OCI-LY7 (cell line): ENCODE results near the gene BAHCC1. TPM values are rescaled to one million over a fixed set of nuclear protein-coding genes. Genes with fewer than 3 reads are reported as not detected.

Experiments used
- BruUV-seq: library from RNA; stranded (reverse); fragments of 400-500 nt; replicated peaks from 2 replicates; lab custom pipeline; 2021; lab: Mats Ljungman, UMichigan
- CTCF ChIA-PET: fragments of 300-600 bp; sonication (Branson Sonifier 250); formaldehyde crosslinking; loops from one replicate; lab custom pipeline; 2022; ENCODE audit warnings: antibody characterized with exemption; ENCODE audit not compliant: unreplicated experiment; lab: Charles Lee
- POLR2A ChIA-PET: fragments of 300-600 bp; sonication (Branson Sonifier 250); formaldehyde crosslinking; loops from one replicate; lab custom pipeline; 2022; ENCODE audit warnings: antibody characterized with exemption; lab: Charles Lee
- DNase-seq: peaks from one replicate; pipeline ENCODE4 v3.0.0-alpha.2; 2015; ENCODE audit warnings: low spot score
- H2AFZ ChIP-seq: fragments of 200-600 bp; sonication (generic), shearing (Covaris generic); 2 replicates; pipeline ENCODE4 v1.6.1; 2014; ENCODE audit warnings: mild to moderate bottlenecking, antibody characterized with exemption, low read length, moderate library complexity
- H3K27ac ChIP-seq: fragments of 200-600 bp; sonication (generic); 2 replicates; pipeline ENCODE4 v1.5.1; 2014; ENCODE audit warnings: mixed run types, low read depth, mild to moderate bottlenecking, moderate library complexity, low read length, inconsistent platforms; ENCODE audit not compliant: poor library complexity, severe bottlenecking
- H3K36me3 ChIP-seq: fragments of 200-600 bp; sonication (generic); 2 replicates; pipeline ENCODE4 v1.6.1; 2014; ENCODE audit warnings: mild to moderate bottlenecking, antibody characterized with exemption, low read length, moderate library complexity, mixed read lengths; ENCODE audit not compliant: insufficient read depth
- H3K4me1 ChIP-seq: fragments of 200-600 bp; sonication (generic); 2 replicates; pipeline ENCODE4 v1.5.1; 2014; ENCODE audit warnings: mild to moderate bottlenecking, low read length; ENCODE audit not compliant: insufficient read depth, poor library complexity, severe bottlenecking
- H3K4me2 ChIP-seq: fragments of 200-600 bp; sonication (generic); 2 replicates; pipeline ENCODE4 v1.6.1; 2014; ENCODE audit warnings: mild to moderate bottlenecking, low read length
- H3K4me3 ChIP-seq: fragments of 200-600 bp; sonication (generic); 2 replicates; pipeline ENCODE4 v1.5.1; 2014; ENCODE audit warnings: mild to moderate bottlenecking, low read depth, low read length; ENCODE audit not compliant: poor library complexity, severe bottlenecking
- H3K79me2 ChIP-seq: fragments of 200-600 bp; sonication (generic); 2 replicates; pipeline ENCODE4 v1.6.1; 2016; ENCODE audit warnings: low read depth, mild to moderate bottlenecking, low read length, moderate library complexity, mixed read lengths; ENCODE audit not compliant: insufficient read depth
- H3K9me2 ChIP-seq: fragments of 200-600 bp; sonication (generic); 2 replicates; pipeline ENCODE4 v1.6.1; 2016; ENCODE audit warnings: mild to moderate bottlenecking, low read length, mixed read lengths; ENCODE audit not compliant: insufficient read depth
- H3K9me3 ChIP-seq: fragments of 200-600 bp; sonication (generic); 2 replicates; pipeline ENCODE4 v1.6.1; 2014; ENCODE audit warnings: mild to moderate bottlenecking, mixed run types, low read length, mixed read lengths
- H4K20me1 ChIP-seq: fragments of 200-600 bp; sonication (generic); 2 replicates; pipeline ENCODE4 v1.6.1; 2014; ENCODE audit warnings: mild to moderate bottlenecking, antibody characterized with exemption, low read length, moderate library complexity, mixed read lengths; ENCODE audit not compliant: insufficient read depth
- CTCF ChIP-seq: fragments of 200-600 bp; sonication (generic); conservative IDR thresholded peaks from 2 replicates; pipeline ENCODE4 v1.5.1; 2014; ENCODE audit warnings: mild to moderate bottlenecking, antibody characterized with exemption, low read length, moderate library complexity, mixed read lengths
- EZH2phosphoT487 ChIP-seq: fragments of 200-600 bp; sonication (generic); IDR thresholded peaks from 2 replicates; pipeline ENCODE4 v1.6.1; 2018; ENCODE audit warnings: low read depth, borderline replicate concordance, mild to moderate bottlenecking, mixed run types, antibody characterized with exemption, low read length, moderate library complexity, mixed read lengths
- intact Hi-C: fragments of 100-400 bp; cut with micrococcal nuclease; formaldehyde crosslinking; loops from one replicate; pipeline ENCODE4 v1.10.0; 2022; ENCODE audit not compliant: unreplicated experiment
- total RNA-seq, 2 experiments: library from RNA; depleted of rRNA in 1 of 2; stranded (reverse); fragments of >200 nt in 1 of 2; shearing (Covaris generic) in 1 of 2; gene quantifications; 2 replicates each; pipeline ENCODE4 v1.2.3, GENCODE V29; 2014 to 2022

BAHCC1 gene
- total RNA-seq, 2 experiments from 2014 or later, result 5.2 to 5.5 TPM

GRCh38 chr17:81364278-81365147 lies 30.7 kb upstream of the BAHCC1 start:
- DNase-seq, result no peak
- Histone ChIP-seq H3K36me3 (no peaks in the 10 kb centered on the region), H2AFZ (no peak overlapping the region), H3K4me1 (peaks cover 9% of the 10 kb centered on the region), H3K4me2 (no peak overlapping the region), H3K9me2 (no peaks in the 10 kb centered on the region), H3K27ac (no peak overlapping the region), H3K4me3 (no peak overlapping the region), H3K9me3 (no peaks in the 10 kb centered on the region), H3K79me2 (no peaks in the 10 kb centered on the region), H4K20me1 (no peaks in the 10 kb centered on the region; the same call in 1 of the 2 replicates)
- TF ChIP-seq EZH2phosphoT487, result no peak
- POLR2A ChIA-PET, result interaction anchor here (1.1 kb wide), 1 partner anchor 30 kb away, joined by 4 read pairs; the partner anchor contains the start of gene BAHCC1
- BruUV-seq, result no TSS peak
- CTCF ChIA-PET, result no interaction called here
- intact Hi-C loops, result no loop called here

- no peaks in the 10 kb centered on the region for H3K9me3 ChIP-seq
- H3K9me2 ChIP-seq, result no peaks in the 10 kb centered on the region
- H3K79me2 ChIP-seq, result no peaks in the 10 kb centered on the region
- H3K36me3 ChIP-seq, result no peaks in the 10 kb centered on the region
- H3K4me3 ChIP-seq, result no peak overlapping the region
- H3K4me1 ChIP-seq, result peaks cover 9% of the 10 kb centered on the region
- intact Hi-C loops, result no loop called here
- H2AFZ ChIP-seq, result no peak overlapping the region
- DNase-seq, result no peak
- BruUV-seq, result no TSS peak
- H3K4me2 ChIP-seq, result no peak overlapping the region
- H3K27ac ChIP-seq, result no peak overlapping the region
- CTCF ChIA-PET, result no interaction called here
- POLR2A ChIA-PET, result interaction anchor here (1.1 kb wide), 1 partner anchor 30 kb away, joined by 4 read pairs; the partner anchor contains the start of gene BAHCC1
- TF ChIP-seq EZH2phosphoT487 (no peak), CTCF (no peak)
- no peaks in the 10 kb centered on the region; the same call in 1 of the 2 replicates for H4K20me1 ChIP-seq
Observed at GRCh38 chr17:81365148-81365600, 30.1 kb upstream of the BAHCC1 start.

- H4K20me1 ChIP-seq, result no peaks in the 10 kb centered on the region; the same call in 1 of the 2 replicates
- no peaks in the 10 kb centered on the region for H3K79me2 ChIP-seq
- no peaks in the 10 kb centered on the region for H3K9me3 ChIP-seq
- no peak overlapping the region for H3K4me3 ChIP-seq
- ChIA-PET POLR2A (interaction anchor here (1.1 kb wide), 1 partner anchor 29 kb away, joined by 4 read pairs; the partner anchor contains the start of gene BAHCC1), CTCF (no interaction called here)
- H3K27ac ChIP-seq, result no peak overlapping the region
- H2AFZ ChIP-seq, result no peak overlapping the region
- TF ChIP-seq CTCF (no peak), EZH2phosphoT487 (no peak)
- H3K9me2 ChIP-seq, result no peaks in the 10 kb centered on the region
- no peaks in the 10 kb centered on the region for H3K36me3 ChIP-seq
- H3K4me1 ChIP-seq, result peaks cover 9% of the 10 kb centered on the region
- peak; percentile 46 for DNase-seq
- BruUV-seq, result no TSS peak
- intact Hi-C loops, result no loop called here
- H3K4me2 ChIP-seq, result peak overlapping the region; percentile 10; the same call in 1 of the 2 replicates
Observed at GRCh38 chr17:81365601-81366585, 29.4 kb upstream of the BAHCC1 start.
